IMR-90 (cell line): Measurements from ENCODE around the gene PPP1R9B. TPM values are rescaled to one million over a fixed set of nuclear protein-coding genes. Genes with fewer than 3 reads are reported as not detected.

Source experiments
- ATAC-seq: fragments of 200-7000 bp; cut with Tn5 transposase; 2 replicates; pipeline ENCODE4 v1.9.1; 2020; ENCODE audit warnings: low read depth, mild to moderate bottlenecking, moderate library complexity
- BruUV-seq: library from RNA; stranded (reverse); fragments of 400-500 nt; replicated peaks from 2 replicates; lab custom pipeline; 2021; lab: Mats Ljungman, UMichigan
- CTCF ChIA-PET: fragments of 300-600 bp; formaldehyde crosslinking; extraction: SDS; loops from one replicate; lab custom pipeline; 2021; ENCODE audit warnings: antibody characterized with exemption; lab: Yijun Ruan, JAX
- POLR2A ChIA-PET: fragments of 300-600 bp; sonication (Branson Sonifier 250); formaldehyde crosslinking; loops from one replicate; lab custom pipeline; 2022; ENCODE audit warnings: antibody characterized with exemption; ENCODE audit not compliant: unreplicated experiment; lab: Charles Lee
- DNase-seq: peaks from one replicate; pipeline ENCODE4 v3.0.0; 2013
- H2AFZ ChIP-seq: replicated peaks from 2 replicates; pipeline ENCODE3; 2013; ENCODE audit warnings: low read length, mild to moderate bottlenecking; ENCODE audit not compliant: poor library complexity
- H2AK5ac ChIP-seq: 2 replicates; pipeline ENCODE4 v1.6.1; 2013; ENCODE audit warnings: low read depth, low read length, inconsistent platforms
- H2AK9ac ChIP-seq: replicated peaks from 2 replicates; pipeline ENCODE3; 2013; ENCODE audit warnings: mild to moderate bottlenecking, low read depth, low read length, moderate library complexity; ENCODE audit not compliant: poor library complexity
- H2BK120ac ChIP-seq: 2 replicates; pipeline ENCODE4 v1.6.1; 2013; ENCODE audit warnings: low read depth, low read length, inconsistent platforms
- H2BK15ac ChIP-seq: 3 replicates; pipeline ENCODE4 v1.6.1; 2013; ENCODE audit warnings: low read depth, low read length, inconsistent platforms
- H2BK20ac ChIP-seq: 2 replicates; pipeline ENCODE4 v1.6.1; 2013; ENCODE audit warnings: low read depth, mild to moderate bottlenecking, inconsistent platforms, low read length, moderate library complexity
- H2BK5ac ChIP-seq: 2 replicates; pipeline ENCODE4 v1.6.1; 2013; ENCODE audit warnings: mild to moderate bottlenecking, low read depth, low read length, inconsistent platforms; ENCODE audit not compliant: poor library complexity, severe bottlenecking
- H3K14ac ChIP-seq: replicated peaks from 2 replicates; pipeline ENCODE4 v1.6.1; 2013; ENCODE audit warnings: low read depth, low read length, inconsistent platforms
- H3K18ac ChIP-seq: 2 replicates; pipeline ENCODE4 v1.6.1; 2013; ENCODE audit warnings: low read depth, low read length, control low read depth
- H3K23ac ChIP-seq: 2 replicates; pipeline ENCODE4 v1.6.1; 2013; ENCODE audit warnings: low read depth, low read length, inconsistent platforms
- H3K27ac ChIP-seq: 2 replicates; pipeline ENCODE4 v1.5.1; 2013; ENCODE audit warnings: mild to moderate bottlenecking, control low read depth, low read length; ENCODE audit not compliant: insufficient read depth
- H3K27me3 ChIP-seq: 2 replicates; pipeline ENCODE4 v1.6.1; 2013; ENCODE audit warnings: low read length; ENCODE audit not compliant: control insufficient read depth, insufficient read depth
- H3K36me3 ChIP-seq: 2 replicates; pipeline ENCODE4 v1.6.1; 2013; ENCODE audit warnings: low read length, mixed read lengths; ENCODE audit not compliant: control insufficient read depth, insufficient read depth
- H3K4ac ChIP-seq: 2 replicates; pipeline ENCODE4 v1.6.1; 2013; ENCODE audit warnings: low read depth, low read length, inconsistent platforms
- H3K4me1 ChIP-seq: 2 replicates; pipeline ENCODE4 v1.6.1; 2013; ENCODE audit warnings: low read length, mixed read lengths; ENCODE audit not compliant: control insufficient read depth, insufficient read depth
- H3K4me2 ChIP-seq: 2 replicates; pipeline ENCODE4 v1.6.1; 2013; ENCODE audit warnings: low read depth, mild to moderate bottlenecking, control low read depth, low read length, moderate library complexity
- H3K4me3 ChIP-seq: 2 replicates; pipeline ENCODE4 v1.5.1; 2013; ENCODE audit warnings: low read depth, mild to moderate bottlenecking, control low read depth, low read length, moderate library complexity; ENCODE audit not compliant: insufficient read depth
- H3K56ac ChIP-seq: 2 replicates; pipeline ENCODE4 v1.6.1; 2013; ENCODE audit warnings: low read length, inconsistent platforms; ENCODE audit not compliant: insufficient read depth; ENCODE audit errors: extremely low read depth
- H3K79me1 ChIP-seq, 2 experiments: 2 replicates each; pipeline ENCODE4 v1.6.1; 2013; ENCODE audit warnings: low read length in 2 of 2, inconsistent platforms in 1 of 2, low read depth in 1 of 2
- H3K9ac ChIP-seq: 2 replicates; pipeline ENCODE4 v1.6.1; 2013; ENCODE audit warnings: low read depth, low read length, control low read depth
- H3K9me1 ChIP-seq: 2 replicates; pipeline ENCODE4 v1.6.1; 2013; ENCODE audit warnings: low read length, inconsistent platforms; ENCODE audit not compliant: insufficient read depth
- H3K9me3 ChIP-seq: 2 replicates; pipeline ENCODE4 v1.6.1; 2013; ENCODE audit warnings: low read length; ENCODE audit not compliant: control insufficient read depth, insufficient read depth
- H4K20me1 ChIP-seq: 2 replicates; pipeline ENCODE4 v1.6.1; 2013; ENCODE audit warnings: low read length, inconsistent platforms; ENCODE audit not compliant: insufficient read depth
- H4K5ac ChIP-seq: 2 replicates; pipeline ENCODE4 v1.6.1; 2013; ENCODE audit warnings: mild to moderate bottlenecking, low read depth, low read length, control low read depth
- H4K8ac ChIP-seq, 2 experiments: 2 replicates each; pipeline ENCODE4 v1.6.1; 2013; ENCODE audit warnings: low read depth in 2 of 2, low read length in 2 of 2, control low read depth in 1 of 2, inconsistent platforms in 1 of 2
- H4K91ac ChIP-seq: 2 replicates; pipeline ENCODE4 v1.6.1; 2013; ENCODE audit warnings: low read depth, low read length, inconsistent platforms; ENCODE audit not compliant: insufficient read depth
- CHD1 ChIP-seq: IDR thresholded peaks from 2 replicates; pipeline ENCODE4 v1.6.1; 2012; ENCODE audit warnings: low read depth, low read length, improper control_type of control experiment
- FOS ChIP-seq: fragments of 150-350 bp; IDR thresholded peaks from 2 replicates; pipeline ENCODE4 v1.6.1; 2016; ENCODE audit warnings: low read depth, low read length
- MAZ ChIP-seq: IDR thresholded peaks from 2 replicates; pipeline ENCODE4 v1.6.1; 2012; ENCODE audit warnings: low read depth, mild to moderate bottlenecking, low read length, improper control_type of control experiment, moderate library complexity, borderline replicate concordance
- POLR2A ChIP-seq: IDR thresholded peaks from 2 replicates; pipeline ENCODE4 v1.6.1; 2012; ENCODE audit warnings: mild to moderate bottlenecking, low read depth, low read length
- RFX5 ChIP-seq: IDR thresholded peaks from 2 replicates; pipeline ENCODE4 v1.8.0; 2012; ENCODE audit warnings: low read depth, mild to moderate bottlenecking, low read length, moderate library complexity
- WGBS, 2 experiments: methylation state at CpG; one replicate each; pipeline versions ENCODE4 v1.1.5 to v1.1.7; 2013; ENCODE audit warnings: missing lambda C conversion rate in 2 of 2; ENCODE audit not compliant: insufficient read length in 1 of 2; ENCODE audit errors: extremely low coverage in 2 of 2; 5-methylcytosine and 5-hydroxymethylcytosine counted together
- dilution Hi-C: fragments of 300-500 bp; cut with HindIII; formaldehyde crosslinking; loops from one replicate; pipeline ENCODE4 v1.14.3; 2018; ENCODE audit warnings: low sequenced_read_pairs; ENCODE audit not compliant: unreplicated experiment
- in situ Hi-C: fragments of 300-500 bp; cut with MboI; formaldehyde crosslinking; loops from 3 replicates; pipeline ENCODE4 v1.14.3; 2019; ENCODE audit warnings: low sequenced_read_pairs, inconsistent platforms, mixed read lengths
- intact Hi-C: fragments of 100-400 bp; cut with micrococcal nuclease; formaldehyde crosslinking; loops from 2 replicates; pipeline ENCODE4 v1.10.0; 2022
- polyA plus RNA-seq, 3 experiments: library from polyadenylated mRNA; depleted of rRNA; stranded (reverse); fragments of >200 nt; gene quantifications; 2 replicates each; pipeline ENCODE4 v1.2.3, GENCODE V29; 2012; ENCODE audit warnings: low replicate concordance in 1 of 3
- total RNA-seq: library from RNA; depleted of rRNA; stranded (reverse); fragments of >200 nt; gene quantifications from 2 replicates; pipeline ENCODE4 v1.2.3, GENCODE V29; 2012

PPP1R9B gene
- total and polyA plus RNA-seq, 2 of the 4 experiments (the other 2 are of a cell fraction) = 23.0 to 28.0 TPM

DNA sequence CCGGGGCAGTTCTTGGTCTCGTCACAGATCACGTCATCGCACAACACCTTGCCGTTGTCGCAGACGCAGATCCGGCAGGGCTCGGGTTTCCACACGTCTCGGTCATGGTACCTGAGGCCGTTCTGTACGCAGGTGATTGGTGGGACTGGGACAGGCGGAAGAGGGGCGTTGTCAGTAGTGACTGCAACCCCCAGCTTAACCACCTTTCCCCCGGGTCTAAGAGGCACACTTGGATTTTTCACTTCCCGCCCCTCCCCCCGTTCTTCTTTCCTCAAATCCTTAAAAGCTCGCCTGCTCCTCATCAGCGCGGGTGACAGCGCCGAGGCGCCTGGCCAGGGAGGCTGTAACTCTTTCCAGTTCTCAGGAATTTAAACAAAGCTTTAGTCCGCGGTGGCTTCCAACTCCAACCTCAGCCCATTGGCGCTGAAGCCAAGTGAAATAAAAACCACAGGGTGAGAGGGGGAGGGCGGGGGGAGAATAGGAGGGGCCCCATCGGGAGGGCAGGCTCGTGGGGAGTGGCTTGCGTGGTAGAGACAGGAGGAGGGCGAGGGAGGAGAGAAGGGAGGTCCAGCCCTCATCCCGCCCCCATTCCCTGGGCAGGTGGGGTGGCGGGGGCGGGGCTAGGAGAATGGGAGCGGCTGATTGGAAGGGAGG, 49.5 kb upstream of the PPP1R9B start:
- TF ChIP-seq FOS (no peak), CHD1 (peak; percentile 88; the same call in 1 of the 2 replicates), RFX5 (no peak), MAZ (peak; percentile 70), POLR2A (peak; percentile 6; the same call in 1 of the 2 replicates)
- Histone ChIP-seq H3K79me1 (peaks cover 18 to 64% of the 10 kb centered on the region in 2 experiments; a peak in 3 of 4 replicates), H3K18ac (peak overlapping the region; percentile 97), H3K27me3 (no peaks in the 10 kb centered on the region), H3K4me3 (peak overlapping the region; percentile 80), H3K23ac (peak overlapping the region; percentile 94), H3K56ac (peak overlapping the region; percentile 96), H3K9ac (peak overlapping the region; percentile 98), H4K20me1 (peaks cover 63% of the 10 kb centered on the region), H3K27ac (peak overlapping the region; percentile 99), H3K9me3 (no peaks in the 10 kb centered on the region), H3K4ac (peak overlapping the region; percentile 88), H2BK20ac (no peak overlapping the region), H3K14ac (peak overlapping the region; percentile 88), H2BK120ac (peak overlapping the region; percentile 53), H4K5ac (peak overlapping the region; percentile 82), H2BK5ac (peak overlapping the region; percentile 99), H3K36me3 (peaks cover 49% of the 10 kb centered on the region), H3K9me1 (peaks cover 4% of the 10 kb centered on the region), H2AK9ac (peak overlapping the region; percentile 90), H3K4me2 (peak overlapping the region; percentile 63), H2AK5ac (peak overlapping the region; percentile 85), H4K91ac (peak overlapping the region; percentile 71), H3K4me1 (peaks cover 49% of the 10 kb centered on the region), H4K8ac (peak overlapping the region; percentile 15 to 87; a peak in 3 of 4 replicates), H2BK15ac (no peak overlapping the region), H2AFZ (peak overlapping the region; percentile 10)
- CTCF ChIA-PET = interaction anchor here (0.6 to 1.6 kb wide), 5 partner anchors 10 to 68 kb away, joined by 3 to 6 read pairs (median 4); no protein-coding TSS in a partner anchor
- intact Hi-C loops (loop anchor here (1.0 kb wide), 4 partner anchors 10 to 70 kb away; no protein-coding TSS in a partner anchor), in situ Hi-C loops (loop anchor here (5.0 kb wide), 1 partner anchor 72 kb away; the partner anchor contains the start of gene TMEM92), dilution Hi-C loops (no loop called here)
- WGBS, 2 experiments = 0% methylated on average over 12 of the region's 36 CpGs; no CpG with 5 or more reads in 1 of the 2 experiments
- ATAC-seq (peak; percentile 58), DNase-seq (peak; percentile 93)
- POLR2A ChIA-PET = interaction anchor here (0.6 to 8.6 kb wide), 24 partner anchors 9 to 291 kb away, joined by 3 to 159 read pairs (median 7); no protein-coding TSS in a partner anchor
- no TSS peak for BruUV-seq
